ENCODE measurements around the gene MYBPC1.

MYBPC1 gene

GRCh38 chr12:101599771-101600484 is 5.2 kb downstream of the MYBPC1 start:
- no peak for DNase-seq (ENCODE audit: low read depth, low spot score)

GRCh38 chr12:101604132-101604531 is 9.4 kb downstream of the MYBPC1 start:
- DNase-seq (ENCODE audit: low read depth, low spot score), result no peak

- DNase-seq (ENCODE audit: low read depth, low spot score), result no peak
Measured at GRCh38 chr12:101607894-101608293, 13.1 kb downstream of the MYBPC1 start.

- no peak for DNase-seq (ENCODE audit: low read depth, low spot score)
Measured at GRCh38 chr12:101608301-101609133, 13.7 kb downstream of the MYBPC1 start.

DNA sequence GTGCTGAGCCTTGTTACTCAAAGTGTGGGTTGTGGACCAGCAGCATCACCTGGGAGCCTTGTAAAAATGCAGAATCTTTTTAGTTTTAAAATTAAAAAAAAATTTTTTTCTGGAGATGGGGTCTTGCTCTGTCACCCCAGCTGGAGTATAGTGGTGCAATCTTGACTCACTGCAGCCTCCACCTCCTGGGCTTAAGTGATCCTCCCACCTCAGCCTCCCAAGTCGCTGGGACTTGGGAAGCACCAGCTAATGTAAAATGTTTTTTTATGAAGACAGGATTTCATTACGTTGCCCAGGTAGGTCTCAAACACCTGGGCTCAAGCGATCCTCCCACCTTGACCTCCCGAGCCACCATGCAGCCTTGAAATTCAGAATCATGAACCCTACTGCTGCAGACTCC is 14.4 kb downstream of the MYBPC1 start:
- DNase-seq (ENCODE audit: low read depth, low spot score), result no peak

GRCh38 chr12:101612160-101612916 is 17.6 kb downstream of the MYBPC1 start:
- no peak for DNase-seq (ENCODE audit: low read depth, low spot score)

DNA sequence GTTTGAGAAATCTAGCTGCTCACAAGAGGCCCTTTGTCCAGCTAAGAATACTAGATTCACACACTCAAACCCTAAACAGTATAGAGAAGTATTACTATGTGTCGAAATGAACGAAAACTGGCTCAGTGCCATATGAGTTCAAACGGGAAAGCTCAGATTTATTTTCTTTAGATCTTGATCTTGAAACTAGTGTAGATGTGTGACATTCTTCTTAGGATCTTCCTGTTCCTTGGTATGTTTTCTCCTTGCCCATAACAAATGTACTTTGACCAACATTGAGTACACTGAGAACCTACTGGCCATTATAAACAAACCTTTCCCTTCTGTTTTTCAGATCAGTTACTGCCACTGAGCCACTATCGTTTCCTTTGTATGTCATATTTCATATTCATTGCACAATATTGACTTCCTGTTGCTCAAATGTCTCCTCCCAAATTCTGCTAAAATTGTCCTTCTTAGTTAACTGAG is 21.3 kb downstream of the MYBPC1 start:
- no peak for DNase-seq (ENCODE audit: low read depth, low spot score)

DNA sequence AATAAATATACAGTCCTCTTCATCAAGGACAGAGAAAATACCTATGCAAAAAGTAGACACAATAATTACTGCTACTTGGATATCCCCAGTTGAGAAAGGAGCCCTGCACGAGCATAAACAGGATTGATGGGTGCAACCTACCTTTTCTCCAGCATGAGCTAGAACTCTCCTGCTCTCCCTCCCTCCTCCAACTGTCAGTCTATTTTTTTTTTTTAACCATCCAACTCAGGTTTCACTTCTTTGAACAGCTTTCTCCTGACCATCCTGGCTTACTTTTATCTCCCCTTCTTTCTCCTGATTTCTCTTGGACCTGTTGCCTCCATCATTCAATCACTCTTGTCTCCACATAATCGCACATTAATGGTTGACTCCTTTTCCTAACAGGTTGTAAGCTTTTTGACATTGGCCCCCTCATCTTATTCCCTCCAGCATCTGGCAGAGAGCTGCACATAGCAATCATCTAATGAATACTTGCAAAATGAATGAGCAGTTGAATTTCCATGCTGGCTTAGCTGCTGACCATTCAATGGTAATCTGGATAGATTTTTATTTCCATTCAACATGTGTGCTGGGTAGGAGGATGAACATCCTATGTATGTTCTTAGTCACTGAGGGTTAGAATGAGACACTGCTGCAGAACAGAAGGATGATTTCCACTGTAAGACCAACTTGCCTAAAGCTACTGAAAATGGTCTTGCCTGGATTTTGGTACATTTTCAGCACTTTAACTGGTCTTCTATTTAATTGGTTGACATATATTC is 24.4 kb downstream of the MYBPC1 start:
- DNase-seq (ENCODE audit: low read depth, low spot score), result no peak

DNA sequence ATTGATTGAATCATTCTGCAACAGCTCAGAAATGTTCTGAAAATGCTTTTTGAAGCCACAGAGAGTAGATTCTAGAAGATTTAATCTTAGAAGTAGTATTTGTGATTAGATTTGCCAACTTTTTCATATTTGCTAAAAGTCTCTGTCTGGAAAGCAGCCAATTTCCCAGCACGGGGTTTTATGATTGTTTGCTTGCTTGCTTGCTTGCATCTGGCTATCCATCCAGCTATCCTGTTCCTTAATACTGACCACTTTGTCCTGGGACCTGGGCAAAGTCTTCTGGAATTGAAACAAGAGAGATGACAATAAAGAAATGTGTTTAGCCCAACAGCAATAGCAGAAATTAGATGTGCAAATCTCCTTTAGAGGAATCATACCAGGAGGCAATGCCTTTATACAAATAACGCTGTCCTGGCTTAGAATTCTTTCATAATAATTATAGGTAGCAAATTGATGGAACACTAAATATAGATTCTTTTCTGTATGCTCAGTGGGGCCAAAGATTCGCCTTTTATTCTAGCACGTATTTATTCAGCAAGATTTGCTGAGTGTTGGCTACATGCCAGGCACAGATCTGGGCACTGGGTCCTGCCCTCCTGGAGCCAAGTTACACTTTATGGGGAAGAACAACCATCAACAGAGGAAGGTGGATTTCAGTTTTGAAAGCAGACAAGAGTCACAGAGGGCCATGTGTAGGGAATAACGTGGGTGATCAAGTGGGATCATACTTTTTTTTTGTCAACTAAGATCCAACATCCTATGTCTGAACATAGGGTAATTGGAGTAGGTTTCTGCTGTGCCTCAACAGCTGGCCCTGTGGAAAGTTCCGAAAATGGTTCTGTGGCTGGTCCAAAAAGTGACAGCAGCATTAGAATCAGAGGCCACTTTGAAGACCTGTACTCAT is 25.3 kb downstream of the MYBPC1 start:
- DNase-seq (ENCODE audit: low read depth, low spot score), result no peak

- no peak for DNase-seq (ENCODE audit: low read depth, low spot score)
Measured at GRCh38 chr12:101620762-101621133, 26.0 kb downstream of the MYBPC1 start.

GRCh38 chr12:101628676-101629075 is 33.9 kb downstream of the MYBPC1 start:
- no peak for DNase-seq (ENCODE audit: low read depth, low spot score)

GRCh38 chr12:101634724-101635123 is 40.0 kb downstream of the MYBPC1 start:
- no peak for DNase-seq (ENCODE audit: low read depth, low spot score)

- no peak for DNase-seq (ENCODE audit: low read depth, low spot score)
Measured at GRCh38 chr12:101637936-101638335, 43.2 kb downstream of the MYBPC1 start.

DNA sequence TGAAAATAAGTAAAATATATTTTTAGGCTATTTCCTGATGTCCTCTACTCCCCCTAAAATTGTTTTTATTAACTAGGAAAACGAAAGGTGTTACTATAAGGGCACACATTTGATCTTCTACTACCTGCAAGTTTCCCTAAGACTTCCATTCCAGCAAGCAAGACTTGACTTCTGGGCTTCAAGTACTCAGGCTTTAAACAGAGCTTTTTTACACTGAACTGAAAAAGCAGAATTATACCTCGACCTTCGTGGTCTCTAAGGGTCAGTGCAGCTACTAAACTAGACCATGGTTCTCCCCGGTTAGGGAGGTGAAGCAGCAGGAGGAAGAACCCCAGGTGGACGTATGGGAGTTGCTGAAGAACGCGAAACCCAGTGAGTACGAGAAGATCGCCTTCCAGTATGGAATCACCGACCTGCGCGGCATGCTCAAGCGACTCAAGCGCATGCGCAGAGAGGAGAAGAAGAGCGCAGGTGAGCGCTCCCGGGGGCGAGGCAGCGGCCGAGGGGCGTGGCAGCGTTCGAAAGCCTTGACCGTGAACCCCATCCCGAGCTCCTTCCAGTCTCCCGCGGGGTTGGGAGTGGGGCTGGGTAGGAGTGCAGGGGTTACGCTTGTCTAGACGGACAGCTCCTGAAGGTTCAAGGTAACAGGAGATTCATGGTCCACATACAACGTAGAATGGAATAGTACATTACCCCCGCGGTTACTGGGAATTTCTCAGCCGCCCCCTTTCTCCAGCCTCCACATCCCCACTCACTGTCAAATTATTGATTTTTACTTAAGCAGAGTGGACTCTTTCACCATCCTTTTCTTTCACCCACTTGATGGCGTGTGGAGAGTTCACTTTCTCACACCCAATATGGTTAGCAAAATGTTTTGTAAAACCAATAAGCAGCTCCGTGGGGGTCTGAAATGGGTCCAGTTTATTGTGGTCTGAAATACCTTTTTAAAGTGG is 47.6 kb downstream of the MYBPC1 start:
- DNase-seq (ENCODE audit: low read depth, low spot score), result no peak

GRCh38 chr12:101647711-101648110 is 52.9 kb downstream of the MYBPC1 start:
- DNase-seq (ENCODE audit: low read depth, low spot score), result no peak

DNA sequence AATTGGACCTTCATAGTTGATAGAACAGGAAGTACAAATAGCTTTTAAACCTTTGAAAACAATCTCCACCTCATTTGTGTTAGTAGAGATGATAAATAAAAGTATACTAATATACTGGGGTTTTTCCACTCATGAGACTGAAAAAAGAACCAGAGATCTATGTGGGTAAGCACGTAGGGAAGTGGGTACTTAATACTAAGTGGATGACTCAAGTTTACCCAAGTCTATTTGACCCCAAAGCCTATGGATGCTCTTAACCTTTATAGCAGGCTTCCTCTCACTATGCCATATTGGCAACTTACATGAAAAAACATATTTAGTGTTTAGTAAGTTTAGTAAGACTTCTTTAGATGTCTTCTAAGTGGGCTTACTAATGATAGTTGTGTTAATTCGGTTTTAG is 53.4 kb downstream of the MYBPC1 start:
- no peak for DNase-seq (ENCODE audit: low read depth, low spot score)

- DNase-seq (ENCODE audit: low read depth, low spot score), result no peak
Measured at GRCh38 chr12:101650346-101651117, 55.8 kb downstream of the MYBPC1 start.

DNA sequence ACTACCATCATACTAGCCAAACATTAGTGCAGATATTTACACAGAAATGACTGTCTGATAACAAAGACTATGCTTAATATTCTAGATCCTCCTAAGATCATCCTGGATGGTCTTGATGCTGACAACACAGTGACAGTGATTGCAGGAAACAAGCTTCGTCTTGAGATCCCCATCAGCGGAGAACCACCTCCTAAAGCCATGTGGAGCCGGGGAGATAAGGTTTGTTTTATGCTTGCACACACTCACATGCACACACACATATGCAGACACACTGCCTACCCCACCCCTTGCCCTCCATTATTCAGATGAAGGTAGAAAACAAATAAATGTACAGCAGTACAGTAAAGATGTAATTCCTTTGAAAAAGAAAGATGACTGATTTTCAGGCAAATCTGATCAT is 58.3 kb downstream of the MYBPC1 start:
- DNase-seq (ENCODE audit: low read depth, low spot score), result no peak

GRCh38 chr12:101653503-101653902 is 58.7 kb downstream of the MYBPC1 start:
- DNase-seq (ENCODE audit: low read depth, low spot score), result no peak

All from activated naive CD8-positive, alpha-beta T cell treated with anti-CD3 and anti-CD28 coated beads, Interleukin-2, amount 50 U/mL, for 16 hours (primary cell).